SK-N-SH treated with all-trans-retinoic acid at 6 μM for 48 hours (cell line): ENCODE measurements around the gene DVL1.

Experiments used
- ATAC-seq: fragments of 200-7000 bp; cut with Tn5 transposase; 3 replicates; pipeline ENCODE4 v1.9.1; 2020; ENCODE audit warnings: mild to moderate bottlenecking, moderate library complexity
- ARNTL ChIP-seq: fragments of 450-650 bp; formaldehyde crosslinking; IDR thresholded peaks from 2 replicates; pipeline ENCODE4 v1.5.0; 2020; ENCODE audit warnings: low read depth, mild to moderate bottlenecking, moderate library complexity, borderline replicate concordance
- BACH2 ChIP-seq: fragments of 250-450 bp; sonication (Bioruptor Pico); IDR thresholded peaks from 2 replicates; pipeline ENCODE4 v1.9.0; 2021; ENCODE audit warnings: mild to moderate bottlenecking, borderline replicate concordance
- CREB5 ChIP-seq: fragments of 250-450 bp; sonication (Bioruptor Pico); IDR thresholded peaks from 2 replicates; pipeline ENCODE4 v1.5.1; 2020; ENCODE audit warnings: low read depth, mild to moderate bottlenecking, moderate library complexity
- CSDC2 ChIP-seq: fragments of 250-450 bp; sonication (Bioruptor Pico); IDR thresholded peaks from 2 replicates; pipeline ENCODE4 v1.5.0; 2020; ENCODE audit warnings: mild to moderate bottlenecking, moderate library complexity
- CSRNP3 ChIP-seq: fragments of 250-450 bp; sonication (Bioruptor Pico); IDR thresholded peaks from 2 replicates; pipeline ENCODE4 v1.5.1; 2021; ENCODE audit warnings: mild to moderate bottlenecking, moderate library complexity
- GLIS3 ChIP-seq: fragments of 250-450 bp; sonication (Bioruptor Pico); IDR thresholded peaks from 2 replicates; pipeline ENCODE4 v1.5.0; 2020; ENCODE audit warnings: mild to moderate bottlenecking, moderate library complexity
- OSR1 ChIP-seq: fragments of 250-450 bp; sonication (Bioruptor Pico); IDR thresholded peaks from 2 replicates; pipeline ENCODE4 v1.8.0; 2022; ENCODE audit warnings: moderate library complexity, mild to moderate bottlenecking, inconsistent platforms
- PATZ1 ChIP-seq: fragments of 250-450 bp; sonication (Bioruptor Pico); IDR thresholded peaks from 2 replicates; pipeline ENCODE4 v1.8.0; 2020; ENCODE audit warnings: mild to moderate bottlenecking, moderate library complexity, borderline replicate concordance
- RARB ChIP-seq: fragments of 250-450 bp; sonication (Bioruptor Pico); IDR thresholded peaks from 2 replicates; pipeline ENCODE4 v1.8.0; 2021; ENCODE audit warnings: mild to moderate bottlenecking, moderate library complexity
- SNAI2 ChIP-seq: fragments of 250-450 bp; sonication (Bioruptor Pico); IDR thresholded peaks from 2 replicates; pipeline ENCODE4 v1.5.0; 2020; ENCODE audit warnings: mild to moderate bottlenecking, moderate library complexity
- TCF4 ChIP-seq: fragments of 250-450 bp; sonication (Bioruptor Pico); IDR thresholded peaks from 2 replicates; pipeline ENCODE4 v1.8.0; 2021; ENCODE audit warnings: mild to moderate bottlenecking, moderate library complexity, borderline replicate concordance
- TOX ChIP-seq: fragments of 250-450 bp; sonication (Bioruptor Pico); IDR thresholded peaks from 2 replicates; pipeline ENCODE4 v1.8.0; 2021; ENCODE audit warnings: mild to moderate bottlenecking, moderate library complexity, borderline replicate concordance
- TSHZ2 ChIP-seq: fragments of 250-450 bp; sonication (Bioruptor Pico); IDR thresholded peaks from 2 replicates; pipeline ENCODE4 v1.5.0; 2020; ENCODE audit warnings: mild to moderate bottlenecking, moderate library complexity
- ZC3H10 ChIP-seq: fragments of 250-450 bp; sonication (Bioruptor Pico); IDR thresholded peaks from 2 replicates; pipeline ENCODE4 v1.5.1; 2021; ENCODE audit warnings: mild to moderate bottlenecking, moderate library complexity
- ZFP30 ChIP-seq: fragments of 450-650 bp; formaldehyde crosslinking; IDR thresholded peaks from 2 replicates; pipeline ENCODE4 v1.5.0; 2022; ENCODE audit warnings: mild to moderate bottlenecking, moderate library complexity
- ZNF565 ChIP-seq: fragments of 450-650 bp; formaldehyde crosslinking; conservative IDR thresholded peaks from 2 replicates; pipeline ENCODE4 v1.5.0; 2020; ENCODE audit warnings: low read depth, mild to moderate bottlenecking, moderate library complexity
- ZNF70 ChIP-seq: fragments of 450-650 bp; formaldehyde crosslinking; IDR thresholded peaks from 2 replicates; pipeline ENCODE4 v1.5.0; 2020; ENCODE audit warnings: mild to moderate bottlenecking, moderate library complexity
- ZNF8 ChIP-seq: fragments of 450-650 bp; formaldehyde crosslinking; IDR thresholded peaks from 2 replicates; pipeline ENCODE4 v1.5.0; 2020; ENCODE audit warnings: mild to moderate bottlenecking, moderate library complexity

DVL1 gene

GRCh38 chr1:1303736-1304135 is 45.5 kb downstream of the DVL1 start:
- ATAC-seq: no peak
- TF ChIP-seq TSHZ2 (CRISPR knock-in tag): no peak
- no peak for TF ChIP-seq BACH2 (CRISPR knock-in tag)
- no peak for TF ChIP-seq ZNF565
- TF ChIP-seq CSDC2: no peak
- TF ChIP-seq CSRNP3 (CRISPR knock-in tag): no peak
- no peak for TF ChIP-seq PATZ1
- TF ChIP-seq SNAI2: no peak
- no peak for TF ChIP-seq CREB5 (CRISPR knock-in tag)
- TF ChIP-seq GLIS3 (CRISPR knock-in tag): no peak
- no peak for TF ChIP-seq ZC3H10 (CRISPR knock-in tag)
- no peak for TF ChIP-seq TOX (CRISPR knock-in tag)
- no peak for TF ChIP-seq ZNF70 (CRISPR knock-in tag)
- TF ChIP-seq ZFP30: no peak
- no peak for TF ChIP-seq ARNTL
- no peak for TF ChIP-seq OSR1

GRCh38 chr1:1302951-1303509 is 46.2 kb downstream of the DVL1 start:
- no peak for ATAC-seq

GRCh38 chr1:1302006-1302430 is 47.2 kb downstream of the DVL1 start:
- TF ChIP-seq RARB (CRISPR knock-in tag) (no peak), ZNF8 (CRISPR knock-in tag) (no peak), ARNTL (no peak), TOX (CRISPR knock-in tag) (no peak), ZNF565 (no peak), TCF4 (CRISPR knock-in tag) (no peak), ZFP30 (no peak)
- TF ChIP-seq, all 23 proteins: peak for 0
- no peak for ATAC-seq

More at GRCh38 chr1:1302951-1303509, 46.2 kb downstream of the DVL1 start:
- no peak for TF ChIP-seq GLIS3 (CRISPR knock-in tag)
- no peak for TF ChIP-seq TCF4 (CRISPR knock-in tag)
- no peak for TF ChIP-seq CREB5 (CRISPR knock-in tag)
- no peak for TF ChIP-seq ZNF70 (CRISPR knock-in tag)
- no peak for TF ChIP-seq CSDC2
- TF ChIP-seq, all 23 proteins: peak for 0

GRCh38 chr1:1300352-1300739 is 48.9 kb downstream of the DVL1 start:
- no peak for ATAC-seq
- no peak for TF ChIP-seq RARB (CRISPR knock-in tag)
